ENCODE data around the gene SMLR1.
"Not testable (repeated sequence)": the region's sequence is repeated elsewhere in the genome, so short reads cannot be mapped to it uniquely, and the experiment has no call there.

Gene SMLR1

DNA sequence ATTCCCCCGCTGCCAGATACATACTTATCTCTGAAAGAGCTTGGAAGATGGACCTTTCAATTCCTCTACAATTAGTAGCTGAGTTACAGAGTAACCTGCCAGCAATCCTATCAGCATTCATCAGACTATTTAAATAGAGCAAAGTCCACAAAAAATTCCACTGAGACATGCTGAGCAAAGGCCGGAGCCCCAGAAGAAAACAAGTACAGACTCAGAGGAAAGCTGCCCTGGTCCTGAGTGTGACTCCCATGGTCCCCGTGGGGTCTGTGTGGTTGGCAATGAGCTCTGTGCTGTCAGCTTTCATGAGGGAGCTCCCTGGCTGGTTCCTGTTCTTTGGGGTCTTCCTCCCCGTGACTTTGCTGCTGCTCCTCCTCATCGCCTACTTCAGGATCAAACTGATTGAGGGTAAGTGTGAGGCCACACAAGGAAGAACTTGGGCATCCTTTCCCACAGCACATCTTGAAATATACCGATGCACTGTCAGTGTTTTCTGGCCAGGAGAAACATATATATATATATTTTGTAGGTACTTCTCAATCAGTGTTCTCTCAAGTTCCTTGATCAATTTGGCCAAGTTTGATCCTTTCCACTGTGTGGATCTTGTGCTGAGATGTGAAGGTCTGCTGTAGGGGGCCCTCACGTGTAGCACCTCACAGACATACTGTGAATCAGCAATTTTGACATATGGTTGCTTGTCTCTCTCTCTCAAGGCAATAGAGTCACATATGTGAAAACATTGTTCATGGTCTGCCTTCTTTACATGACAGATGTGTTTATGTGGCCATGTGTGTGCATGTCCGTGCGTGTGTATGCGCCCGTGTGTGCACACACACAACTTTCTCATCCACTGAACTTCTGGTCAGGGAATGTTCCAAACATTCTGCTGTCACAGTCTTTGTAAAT lies at the start of gene SMLR1:
Gene SMLR1, plus strand, starts transcription at position 160 of the 903 bp plus-strand sequence. Its CDS starts 8 bp downstream, at position 168.
- DNase-seq: no peak

DNA sequence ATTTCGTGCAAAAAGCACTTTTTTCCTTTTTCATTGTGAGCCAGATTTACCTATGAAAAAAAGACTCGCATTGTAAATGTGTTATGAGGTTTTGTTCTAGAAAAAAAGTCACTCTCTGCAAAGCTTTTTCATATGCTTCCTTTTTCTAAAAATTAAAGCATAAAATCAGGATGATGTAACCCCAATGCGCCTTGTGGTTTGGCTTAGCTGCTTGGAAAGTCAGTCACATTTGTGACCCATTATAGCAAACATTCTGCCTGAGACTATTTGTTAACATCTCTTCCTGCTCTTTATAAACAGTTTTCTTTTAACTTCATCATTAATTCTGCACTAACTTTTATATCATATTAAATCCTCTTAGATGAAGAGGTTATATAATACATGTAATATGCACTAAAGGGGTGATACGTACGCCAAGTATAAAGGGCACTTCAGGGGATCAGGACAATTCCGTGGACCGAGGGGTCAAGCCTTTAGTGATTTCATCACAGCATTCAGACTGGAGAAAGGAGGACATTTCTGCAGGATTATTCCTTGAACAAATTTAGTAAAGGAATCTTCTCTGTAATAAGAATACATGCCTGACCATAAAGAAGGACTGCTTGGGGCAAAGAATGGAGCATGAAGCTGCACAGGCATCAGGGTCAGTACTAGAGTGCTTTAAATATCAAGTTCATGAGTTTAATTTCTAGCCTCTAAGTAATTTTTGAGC lies 48.1 kb upstream of the SMLR1 start:
- DNase-seq: no peak

GRCh38 chr6:130779658-130780033 lies 47.6 kb upstream of the SMLR1 start:
- no peak for DNase-seq

- DNase-seq: no peak
Observed at GRCh38 chr6:130780122-130780521, 47.1 kb upstream of the SMLR1 start.

DNA sequence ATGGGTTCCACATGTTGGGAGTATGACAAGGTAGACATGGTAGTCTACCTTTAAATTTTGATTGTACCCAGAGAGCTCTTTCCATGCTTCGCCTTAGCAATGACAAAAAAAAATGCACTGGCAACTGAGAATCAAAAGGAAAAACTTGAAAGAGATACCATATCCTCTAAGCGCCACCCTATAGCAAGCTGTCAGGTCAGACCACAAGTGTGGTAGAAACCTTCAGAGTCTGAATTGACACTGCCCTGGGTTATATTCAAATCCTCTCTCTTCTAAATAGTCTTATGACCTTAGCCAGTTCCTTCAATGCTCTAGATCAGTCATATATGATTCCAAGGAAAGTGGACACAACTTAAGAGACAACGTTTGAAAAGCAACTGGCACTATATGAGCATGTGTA lies 45.6 kb upstream of the SMLR1 start:
- DNase-seq: no peak

- DNase-seq: no peak
Observed at GRCh38 chr6:130783416-130784107, 43.6 kb upstream of the SMLR1 start.

DNA sequence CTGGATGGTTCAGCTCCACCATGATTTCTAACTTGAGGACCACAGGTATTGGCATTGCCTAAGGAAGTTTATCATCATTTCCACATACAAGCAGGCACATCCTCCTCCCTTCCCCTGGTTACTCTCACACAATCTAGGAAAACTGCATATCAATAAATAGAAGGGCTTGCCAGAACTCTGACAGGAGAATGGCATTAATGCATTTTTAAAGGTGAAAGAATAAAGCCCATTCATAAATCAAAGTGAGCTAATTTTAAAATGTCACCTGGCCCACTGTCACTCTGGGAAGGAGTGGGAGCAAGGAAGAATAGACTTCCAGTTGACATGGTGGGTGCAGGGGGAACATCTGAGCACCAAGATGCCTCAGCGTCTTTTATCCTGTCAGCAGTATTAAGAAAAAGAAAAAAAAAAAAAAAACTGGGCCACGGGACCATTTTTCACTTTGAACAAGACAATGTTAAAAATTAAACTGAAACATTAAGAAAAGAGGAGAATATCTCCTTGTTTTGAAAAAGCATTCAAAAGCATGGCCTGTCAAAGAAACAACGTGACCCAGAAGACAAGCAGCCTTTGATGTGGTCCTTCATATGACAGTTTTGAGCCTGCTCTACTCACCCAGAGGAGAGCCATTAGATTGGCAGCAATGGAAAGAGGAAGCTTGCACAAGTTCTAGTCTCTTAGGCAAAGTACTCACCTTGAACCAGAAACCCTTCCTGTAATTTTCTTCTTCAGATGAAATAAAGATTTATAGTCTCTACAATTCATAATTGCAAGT lies 39.3 kb upstream of the SMLR1 start:
- no peak for DNase-seq

DNA sequence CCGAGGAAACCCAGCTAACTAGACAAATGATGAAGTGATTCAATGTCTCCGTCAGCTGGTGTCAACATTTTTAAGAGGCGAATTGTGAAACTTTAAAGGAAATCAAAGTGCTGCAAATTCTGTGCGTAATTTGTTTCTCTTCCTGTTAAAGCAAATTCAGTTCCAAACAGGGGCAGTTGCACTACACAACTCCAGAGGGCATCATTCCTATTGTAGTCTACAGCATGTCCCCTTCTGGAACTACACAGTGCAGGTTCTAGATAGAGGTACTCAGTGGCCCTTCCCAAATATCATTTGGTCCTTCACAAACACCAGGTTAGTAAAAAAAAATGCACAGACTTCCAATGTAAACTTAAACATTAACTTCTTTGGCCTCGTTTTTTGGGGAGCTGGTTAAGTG lies 38.3 kb upstream of the SMLR1 start:
- DNase-seq: no peak

GRCh38 chr6:130794010-130794697 lies 33.1 kb upstream of the SMLR1 start:
- DNase-seq: no peak

DNA sequence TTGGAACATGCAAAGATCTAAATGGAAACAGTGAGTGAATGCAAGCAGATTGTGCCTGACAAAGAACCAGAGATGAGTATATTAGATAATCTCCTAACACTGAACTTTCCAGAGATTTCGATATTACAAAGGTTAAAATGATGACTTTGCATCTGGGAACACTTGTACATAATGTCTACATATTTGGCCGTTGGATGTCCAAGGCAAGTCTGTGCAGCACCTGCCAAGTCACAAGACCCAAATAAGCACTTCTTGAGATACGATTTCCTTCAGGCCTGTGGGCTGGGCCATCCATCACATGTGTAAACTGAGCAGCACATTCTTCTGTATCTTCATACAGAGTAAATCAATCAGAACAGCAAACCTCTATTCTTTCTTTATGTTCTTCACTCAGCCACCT lies 32.5 kb upstream of the SMLR1 start:
- DNase-seq: no peak

DNA sequence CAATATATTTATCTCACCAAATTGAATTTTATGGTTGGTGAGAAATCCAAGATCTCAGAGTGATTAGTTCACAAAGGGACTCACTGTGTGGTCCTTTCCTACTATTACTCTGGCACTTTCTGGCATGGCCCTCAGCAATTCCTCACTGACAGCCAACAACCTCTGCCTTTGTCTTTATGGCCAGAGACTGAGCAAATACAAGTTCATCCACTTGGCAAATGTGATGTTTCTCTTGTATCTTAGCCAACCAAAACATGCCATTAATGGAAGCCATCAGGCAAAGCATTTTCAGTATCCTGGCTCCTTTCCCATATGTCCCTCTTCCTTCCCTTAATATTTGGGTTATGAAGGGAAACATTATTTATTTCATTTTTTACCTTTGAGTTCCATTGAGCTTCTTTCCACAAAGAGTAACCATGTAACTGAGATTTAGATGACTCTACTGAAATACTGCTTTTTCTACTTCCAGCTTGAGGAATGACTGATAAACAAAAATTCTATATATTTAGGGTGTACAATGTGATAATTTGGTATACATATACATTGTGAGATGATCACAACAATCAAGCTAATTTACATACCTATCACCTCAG lies 30.8 kb upstream of the SMLR1 start:
- DNase-seq: no peak

- DNase-seq: no peak
Observed at GRCh38 chr6:130797061-130797460, 30.1 kb upstream of the SMLR1 start.

GRCh38 chr6:130801368-130801767 lies 25.8 kb upstream of the SMLR1 start:
- DNase-seq: not testable (repeated sequence)

DNA sequence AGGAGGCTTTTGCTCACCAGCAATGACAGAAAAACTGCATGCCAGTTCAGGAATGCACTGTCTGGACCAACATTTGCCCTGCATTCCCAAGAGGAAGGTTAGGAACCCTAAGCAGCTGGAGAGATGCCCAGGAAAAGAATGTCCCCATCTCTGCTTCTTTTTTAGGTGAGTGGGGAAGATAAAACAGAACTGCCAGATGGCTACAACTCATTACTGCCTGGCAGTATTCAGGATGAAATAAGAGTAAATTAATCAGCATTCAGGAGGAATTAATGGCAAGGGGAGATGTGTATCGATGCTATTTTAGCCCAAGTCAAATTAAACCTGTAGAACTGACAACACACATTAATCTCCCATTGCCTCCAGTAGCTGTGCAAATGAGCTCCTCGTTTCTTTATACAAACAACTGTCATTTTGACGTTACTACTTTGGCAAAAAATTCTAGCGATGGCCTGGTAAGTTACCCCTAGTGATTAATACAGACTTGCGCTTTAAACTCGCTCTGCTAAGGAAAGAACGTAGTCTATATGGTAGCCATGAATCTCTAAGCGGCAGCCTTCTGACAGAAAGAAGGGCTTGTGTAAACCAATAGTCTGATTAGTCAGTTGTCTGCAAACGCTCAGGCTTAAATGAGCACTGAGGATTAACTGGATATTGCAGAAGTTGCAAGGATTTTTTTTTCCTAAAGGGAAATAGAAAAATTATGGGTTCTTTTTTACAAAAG lies 16.7 kb upstream of the SMLR1 start:
- no peak for DNase-seq

GRCh38 chr6:130811932-130812331 lies 15.3 kb upstream of the SMLR1 start:
- no peak for DNase-seq

- no peak for DNase-seq
Observed at GRCh38 chr6:130814506-130814905, 12.7 kb upstream of the SMLR1 start.

DNA sequence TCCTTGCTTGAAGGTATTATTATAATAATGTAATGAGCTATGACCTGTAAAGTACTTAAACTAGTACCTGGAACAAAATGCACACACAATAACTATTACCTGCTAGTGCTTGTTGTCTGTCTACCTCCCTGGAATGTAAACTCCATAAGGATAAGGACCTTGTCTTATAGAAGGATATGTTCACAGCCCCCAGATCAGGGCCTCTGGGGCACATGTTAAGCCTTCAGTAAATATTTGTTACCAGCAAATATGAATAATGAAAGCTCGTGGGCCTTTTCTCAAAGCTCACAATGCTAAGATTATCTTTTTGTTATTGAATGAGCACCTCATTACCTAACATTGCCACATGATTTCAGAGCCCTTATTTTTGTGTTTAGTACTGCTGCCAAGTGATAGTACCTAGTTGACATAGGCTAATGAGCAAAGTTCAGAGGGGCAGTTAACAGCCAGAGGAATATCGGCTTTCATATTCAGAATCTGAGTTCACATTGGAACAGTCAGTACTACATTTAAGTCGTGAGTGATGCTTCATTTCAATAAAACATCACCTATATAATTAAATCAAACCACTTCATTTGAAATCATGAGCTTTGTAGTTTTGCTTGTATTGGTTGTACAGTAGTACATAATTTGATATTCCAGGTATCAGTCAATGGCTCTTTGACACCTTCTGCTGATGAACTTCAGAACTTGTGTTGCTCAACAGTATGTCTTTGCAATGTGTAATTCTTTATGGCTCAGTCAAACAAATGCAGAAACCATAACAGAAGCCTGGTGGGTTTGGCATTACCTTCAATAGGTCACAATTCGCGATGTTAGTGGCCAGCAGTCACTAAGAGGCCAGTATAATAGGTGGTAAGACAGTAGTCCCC lies 11.8 kb upstream of the SMLR1 start:
- DNase-seq: no peak

DNA sequence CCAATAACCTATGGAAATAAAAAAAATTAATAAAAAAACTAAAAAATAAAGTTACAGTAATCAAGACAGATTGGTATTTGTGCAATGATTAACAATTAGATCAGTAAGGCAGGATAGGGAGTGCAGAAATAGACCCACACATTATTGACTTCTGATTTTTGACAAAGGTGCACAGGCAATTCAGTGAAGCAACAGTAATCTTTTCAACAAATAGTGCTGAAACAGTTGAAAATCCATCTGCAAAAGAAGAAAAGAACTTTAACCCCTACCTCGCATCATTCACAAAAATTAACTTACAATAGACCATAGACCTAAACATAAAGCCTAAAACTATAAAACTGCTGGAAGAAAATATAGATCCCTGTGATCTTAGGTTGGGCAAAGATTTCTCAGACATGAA lies 4.5 kb upstream of the SMLR1 start:
- no peak for DNase-seq

DNA sequence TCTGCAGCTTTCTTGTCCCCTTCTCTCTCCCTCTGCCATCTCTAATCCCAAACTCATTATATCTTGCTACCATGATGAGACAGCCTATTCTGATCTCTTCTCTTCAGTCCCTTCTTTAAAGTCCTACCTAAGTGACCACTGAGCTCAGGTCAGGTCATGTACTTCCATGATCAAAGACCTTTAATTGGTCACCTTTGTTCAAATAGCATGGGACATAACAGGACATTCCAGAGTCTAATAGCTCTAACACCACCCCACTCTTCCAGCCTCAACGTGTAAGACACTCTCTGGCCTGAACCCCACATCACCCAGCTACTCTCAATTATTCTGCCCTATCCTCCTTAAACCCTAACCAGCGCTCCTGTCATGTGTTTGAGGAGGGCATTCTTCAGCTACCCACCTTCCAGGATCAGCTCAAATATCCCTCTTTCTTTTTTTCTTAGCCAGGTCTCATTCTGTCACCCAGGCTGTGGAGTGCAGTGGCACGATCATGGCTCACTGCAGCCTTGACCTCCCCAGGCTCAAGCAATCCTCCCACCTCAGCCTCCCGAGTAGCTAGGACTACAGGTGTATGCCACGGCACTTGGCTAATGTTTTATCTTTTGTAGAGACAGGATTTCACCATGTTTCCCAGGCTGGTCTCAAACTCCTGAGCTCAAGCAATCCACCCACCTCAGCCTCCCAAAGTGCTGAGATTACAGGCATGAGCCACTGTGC lies 2.1 kb upstream of the SMLR1 start:
- DNase-seq: no peak
